Stimulated activated naive CD4-positive, alpha-beta T cell (primary cell): Measurements from ENCODE around the gene DAGLA.

ENCODE experiments used
- DNase-seq, 6 experiments: peaks; one replicate each; lab custom pipeline; 2025; lab: John Stamatoyannopoulos, UW

Gene DAGLA

DNA sequence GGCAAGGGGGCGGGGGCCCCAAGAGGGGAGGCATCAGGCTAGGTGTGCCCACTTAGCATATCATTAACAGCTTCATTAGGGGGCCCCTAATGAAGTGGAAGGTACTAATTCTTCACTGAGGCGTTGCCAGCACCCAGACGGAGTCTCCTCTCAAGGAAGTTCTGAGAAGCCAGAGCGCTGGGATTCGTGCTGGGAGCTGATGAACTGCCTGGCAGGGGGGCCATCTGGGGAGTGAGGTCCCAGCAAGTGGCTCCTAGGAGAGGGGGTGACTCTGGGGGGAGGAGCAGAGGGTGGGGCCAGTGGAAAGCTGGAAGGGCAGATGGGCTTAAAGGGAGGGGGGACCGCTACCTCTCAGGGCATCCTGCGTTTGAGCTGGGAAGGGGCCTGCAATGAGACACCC is 29.8 kb downstream of the DAGLA start:
- DNase-seq, result no peak

DNA sequence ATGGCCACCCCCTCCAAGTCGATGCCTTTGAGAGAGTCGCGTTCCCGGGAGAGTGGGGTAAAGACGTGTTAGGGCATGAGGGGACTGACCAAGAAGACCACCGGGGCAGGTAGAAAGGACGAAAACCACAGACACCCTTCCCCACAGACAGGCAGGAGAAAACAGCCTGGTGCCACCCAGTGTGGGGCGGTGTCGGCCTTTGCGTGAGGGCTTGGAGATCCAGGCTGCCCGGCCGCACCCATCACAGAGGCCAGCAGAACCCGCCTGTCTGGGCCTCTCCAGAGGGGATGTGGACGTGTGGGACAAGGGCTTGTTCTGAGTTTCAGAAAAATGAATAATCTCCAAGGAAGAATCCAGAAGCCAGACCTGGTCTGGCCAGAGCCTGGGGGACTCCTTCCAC is 30.8 kb downstream of the DAGLA start:
- no peak for DNase-seq

DNA sequence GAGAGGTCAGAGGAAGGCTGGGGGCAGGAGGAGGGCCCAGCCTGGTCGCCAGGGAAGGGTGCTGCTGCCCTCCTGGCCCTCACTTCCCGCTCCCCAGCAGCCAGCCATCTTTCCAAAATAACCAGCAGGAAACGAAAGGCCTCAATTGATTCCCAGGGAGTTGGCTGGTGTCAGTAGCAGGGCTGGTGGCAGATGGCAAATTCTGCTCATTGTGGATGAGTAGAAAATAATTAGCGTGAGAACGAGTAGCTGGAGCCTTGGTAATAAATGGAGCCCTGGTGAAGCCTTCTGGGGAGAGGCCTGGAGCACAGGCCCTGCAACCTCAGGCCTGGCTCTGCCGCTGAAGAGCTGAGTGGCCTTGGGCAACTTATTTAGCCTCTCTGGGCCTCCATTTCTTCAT is 31.3 kb downstream of the DAGLA start:
- DNase-seq, result no peak

DNA sequence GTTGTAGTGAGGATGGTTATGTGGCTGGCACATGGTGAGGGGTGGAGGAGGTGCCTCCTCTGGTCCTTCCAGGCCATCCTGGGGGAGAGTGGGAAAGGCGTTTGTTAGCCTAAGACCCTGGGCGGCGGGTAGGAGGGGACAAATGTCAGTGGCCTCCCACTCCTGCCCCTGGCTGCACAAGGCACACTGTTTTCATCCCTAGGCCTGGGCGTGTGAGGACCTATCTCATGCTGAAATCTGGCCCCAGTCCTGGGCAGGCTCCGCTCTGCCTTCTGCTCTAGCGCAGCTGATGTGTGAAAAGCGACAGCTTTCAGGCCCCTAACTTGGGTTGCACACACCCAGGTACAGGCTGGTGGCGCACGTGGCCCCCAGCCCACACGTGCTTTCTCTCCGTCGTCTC is 32.1 kb downstream of the DAGLA start:
- no peak for DNase-seq

DNA sequence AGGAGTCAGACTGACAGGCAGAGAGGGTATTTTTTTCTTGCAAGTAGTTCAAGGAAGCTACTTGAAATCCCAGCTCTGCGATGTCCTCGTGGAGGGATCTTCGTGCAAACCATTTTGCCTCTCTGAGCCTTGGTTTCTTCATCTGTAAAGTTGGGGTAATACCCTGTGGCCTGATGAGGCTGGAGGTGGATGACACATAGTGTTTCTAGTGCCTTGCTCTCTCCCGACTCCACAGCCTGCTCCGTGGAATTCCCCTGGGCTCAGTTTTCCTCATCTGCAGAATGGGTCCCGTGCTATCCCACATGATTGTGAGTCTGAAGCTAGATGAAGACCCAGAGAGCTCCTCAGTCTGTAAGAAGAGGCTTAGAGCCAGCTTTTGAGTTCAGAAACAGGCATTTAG is 32.7 kb downstream of the DAGLA start:
- DNase-seq, result no peak

DNA sequence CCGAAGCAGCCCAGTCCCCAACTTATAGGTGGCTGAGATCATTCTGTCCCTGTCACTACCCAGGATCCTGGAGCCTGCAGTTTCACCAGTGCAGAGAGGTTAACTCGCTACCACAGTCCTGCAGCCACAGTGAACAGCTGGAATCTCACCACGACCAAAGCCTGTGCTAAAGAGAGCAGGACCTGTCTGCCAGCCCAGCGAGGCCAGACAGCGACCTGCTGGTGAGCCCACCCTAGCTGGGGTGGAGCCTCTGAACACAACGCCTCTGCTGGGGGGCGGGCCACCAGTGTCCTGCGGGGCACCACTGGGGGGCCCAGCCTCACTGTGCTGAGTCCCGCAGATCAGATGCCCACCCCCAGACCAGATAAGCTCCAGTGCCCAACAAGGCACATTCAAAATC is 33.3 kb downstream of the DAGLA start:
- no peak for DNase-seq

DNA sequence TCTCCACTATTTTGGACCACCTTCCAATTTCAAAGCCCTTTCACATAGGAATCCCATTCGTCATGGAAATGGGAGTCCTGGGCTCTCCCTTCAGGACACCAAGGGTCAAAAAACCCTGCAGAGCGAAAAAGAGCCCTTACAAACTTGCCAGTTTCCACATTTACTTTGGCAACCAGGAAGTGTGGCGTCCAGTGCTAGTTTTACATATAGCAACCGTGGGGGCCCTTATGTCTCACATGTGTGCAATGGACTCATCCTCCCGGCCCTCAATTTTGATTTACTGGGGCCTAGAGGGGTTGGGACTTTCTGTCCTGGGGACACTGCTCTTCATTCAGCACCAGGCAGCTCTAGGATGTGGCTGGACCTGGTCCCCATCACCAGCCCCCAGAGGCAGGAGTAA is 33.7 kb downstream of the DAGLA start:
- no peak for DNase-seq

DNA sequence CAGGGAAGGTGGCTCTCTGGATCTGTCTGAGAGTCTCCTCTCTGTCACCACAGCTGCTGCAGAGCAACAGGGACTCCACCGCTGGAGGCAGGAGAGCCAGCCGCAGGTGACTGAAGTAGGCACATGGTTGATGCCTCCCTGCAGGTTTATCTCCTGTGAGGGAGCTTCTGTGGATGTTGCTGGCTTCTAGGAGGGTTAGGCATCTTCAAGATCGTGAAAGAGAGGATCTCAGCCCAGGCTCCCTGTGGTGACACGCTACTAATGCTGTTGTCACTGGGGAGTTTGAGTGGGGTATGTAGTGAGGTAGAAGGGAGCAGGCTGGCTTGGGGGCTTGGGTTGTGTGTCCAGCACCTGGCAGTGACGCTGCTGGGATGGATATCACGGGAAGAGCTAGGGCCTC is 34.1 kb downstream of the DAGLA start:
- DNase-seq, result no peak

DNA sequence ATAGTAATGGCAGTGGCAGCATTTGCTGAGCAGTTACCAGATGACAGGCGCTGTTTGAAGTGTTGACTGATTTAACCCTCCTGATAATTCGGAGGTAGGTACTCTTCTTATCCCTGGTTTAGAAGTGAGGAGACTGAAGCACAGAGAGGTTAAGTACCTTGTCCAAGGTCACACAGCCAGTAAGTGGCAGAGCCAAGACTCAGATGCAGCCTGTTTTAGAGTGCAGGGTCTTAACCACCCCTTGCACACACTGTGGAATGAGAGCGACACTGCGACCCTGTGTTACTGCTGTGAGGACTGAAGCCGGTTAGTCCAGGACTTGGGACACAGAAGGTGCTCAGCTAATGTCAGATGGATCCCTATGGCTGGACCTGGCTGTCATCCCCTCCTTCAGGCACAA is 34.7 kb downstream of the DAGLA start:
- DNase-seq, result no peak

DNA sequence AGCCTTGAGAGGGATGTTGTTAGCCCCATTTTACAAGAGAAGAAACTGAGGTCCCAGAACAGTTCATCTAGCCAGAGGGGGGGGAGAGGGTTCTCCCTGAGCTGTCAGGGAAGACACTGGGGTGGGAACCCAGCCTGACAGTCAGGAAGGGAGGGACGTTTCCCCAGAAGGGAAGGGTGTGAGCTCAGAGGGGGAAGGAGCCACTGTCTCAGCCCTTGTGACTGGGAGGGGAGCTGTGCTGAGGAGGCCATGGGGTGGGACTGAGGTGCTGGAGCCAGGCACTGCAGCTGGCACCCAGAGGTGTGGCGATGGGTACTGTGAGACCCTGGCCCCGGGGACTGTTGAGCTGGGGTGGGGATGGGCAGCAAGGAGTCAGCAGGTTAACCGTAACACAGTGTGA is 35.7 kb downstream of the DAGLA start:
- no peak for DNase-seq

DNA sequence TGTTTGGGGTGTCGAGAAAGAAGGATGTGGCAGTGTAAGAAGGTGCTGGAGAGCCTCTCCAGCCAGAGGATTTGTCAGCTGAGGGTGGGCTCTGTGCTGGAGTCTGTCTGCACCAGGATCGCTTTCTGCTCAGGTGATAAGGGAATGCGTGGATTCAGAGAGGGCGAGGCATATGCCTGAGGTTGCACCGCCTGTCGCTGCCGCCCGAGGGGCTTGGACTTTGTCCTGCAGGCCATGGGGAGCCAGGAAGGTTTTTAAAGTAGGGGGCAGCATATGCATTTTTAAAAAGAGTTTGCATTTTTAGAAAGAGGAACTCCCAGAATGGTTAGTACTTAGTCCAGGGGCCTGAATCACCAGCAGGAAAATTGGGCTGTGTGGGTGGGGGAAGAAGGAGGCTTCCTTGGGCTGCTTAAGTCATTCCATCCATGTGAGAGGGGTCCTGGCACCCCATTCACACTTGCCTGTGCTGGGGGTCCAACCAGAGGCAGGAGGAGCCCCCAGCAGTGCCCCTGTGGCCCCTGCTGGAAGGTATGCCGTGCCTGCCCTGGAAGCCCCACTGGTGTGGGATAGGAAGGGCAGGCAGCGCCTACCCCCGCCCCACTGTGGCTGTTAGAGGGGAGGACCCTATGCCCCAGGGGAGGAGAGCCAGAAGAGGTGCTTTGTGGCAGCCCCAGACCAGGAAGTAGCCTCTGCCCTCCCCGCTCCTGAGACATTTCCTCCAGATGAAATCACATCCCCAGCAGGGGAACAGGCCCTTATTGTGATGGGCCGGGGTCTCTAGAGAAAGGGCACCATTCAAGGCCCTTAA is 36.5 kb downstream of the DAGLA start:
- no peak for DNase-seq

DNA sequence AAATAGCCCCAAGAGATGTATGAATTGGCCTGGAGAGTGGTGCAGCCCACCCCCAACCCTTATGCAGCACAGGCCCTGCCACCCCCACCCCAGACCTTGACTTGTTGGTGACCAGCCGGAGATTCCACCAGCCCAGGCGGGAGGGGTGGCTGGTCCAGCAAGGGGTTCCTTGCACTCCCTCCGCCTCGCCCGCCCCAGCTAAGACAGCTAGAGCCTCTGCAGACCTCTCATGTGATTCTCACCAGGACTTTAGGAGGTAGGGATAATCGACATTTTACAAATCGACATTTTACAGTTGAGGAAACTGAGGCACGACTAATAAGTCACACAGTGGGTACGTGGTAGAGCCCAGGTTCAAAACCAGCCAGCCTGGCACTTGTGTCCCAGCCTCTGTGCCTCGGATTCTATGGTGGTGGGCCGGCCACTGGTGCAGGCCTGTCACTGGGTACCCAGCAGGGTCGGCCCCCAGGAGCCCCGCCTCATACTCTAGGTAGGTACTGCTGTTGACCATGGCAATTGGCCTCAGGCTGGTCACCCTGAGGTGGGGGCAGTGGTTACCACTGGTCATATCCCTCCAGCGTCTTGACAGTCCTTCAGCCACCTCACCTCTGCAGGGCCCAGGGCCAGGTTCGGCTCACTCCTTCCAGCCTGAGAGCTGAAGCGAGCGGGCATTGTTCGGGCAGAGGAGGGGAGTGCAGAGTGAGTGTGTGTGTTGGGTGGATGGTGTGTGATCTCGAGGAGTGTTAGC is 37.3 kb downstream of the DAGLA start:
- DNase-seq, result no peak

DNA sequence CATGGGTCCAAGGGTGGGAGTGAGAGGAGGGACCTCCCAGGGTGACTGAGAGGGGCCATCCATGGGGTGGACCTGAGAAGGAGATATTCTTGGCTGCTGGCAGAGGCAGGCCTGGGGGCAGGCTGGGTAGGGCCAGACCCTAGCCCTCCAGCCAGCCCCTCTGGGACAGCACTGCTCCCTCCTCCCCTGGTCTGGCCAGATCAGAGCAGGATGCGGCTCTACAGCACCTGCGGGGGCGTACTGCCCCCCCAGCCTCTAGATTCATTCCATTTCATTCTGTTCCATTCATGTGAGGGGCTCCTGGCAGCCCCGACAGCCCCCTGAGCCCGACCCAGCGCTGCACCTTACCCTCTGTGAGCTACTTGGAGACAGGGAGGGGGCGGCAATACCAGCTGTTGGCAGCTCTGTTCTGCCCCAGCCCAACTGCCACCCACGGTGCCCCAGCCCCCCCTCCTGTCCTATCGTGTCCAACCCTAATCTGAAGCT is 37.9 kb downstream of the DAGLA start:
- DNase-seq, result no peak

DNA sequence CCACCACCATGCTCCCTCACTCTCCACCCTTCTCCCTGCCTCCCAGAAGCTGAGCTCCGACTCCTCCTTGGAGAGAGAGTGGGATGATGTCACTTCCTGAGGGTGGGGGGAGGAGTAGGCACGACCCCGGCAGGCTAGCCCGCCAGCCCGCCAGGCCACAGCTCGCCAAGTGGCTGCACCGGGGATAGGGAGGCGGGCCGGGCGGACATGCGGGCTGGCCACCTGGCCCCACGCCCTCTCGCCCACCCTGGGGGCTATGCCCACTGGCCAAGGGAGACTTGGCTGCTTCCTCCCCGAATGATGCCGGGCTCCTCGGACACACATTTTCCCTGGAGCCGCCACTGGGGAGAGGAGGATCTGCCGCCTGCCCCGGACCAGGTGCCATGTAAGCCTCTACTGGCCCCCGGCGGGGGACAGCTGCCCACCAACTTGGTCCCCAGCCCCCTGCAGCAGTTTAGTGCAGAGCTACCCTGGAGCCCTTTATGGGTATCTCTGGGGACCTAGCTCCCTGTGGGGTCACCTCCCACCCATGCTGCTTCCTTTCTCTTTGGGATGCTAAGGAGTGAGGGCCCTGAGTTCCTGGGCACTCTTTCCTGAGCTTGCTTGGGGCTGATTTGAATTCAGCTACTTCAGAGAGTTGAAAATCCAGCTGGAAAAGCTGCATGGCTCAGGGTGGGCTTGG is 38.6 kb downstream of the DAGLA start:
- no peak for DNase-seq

DNA sequence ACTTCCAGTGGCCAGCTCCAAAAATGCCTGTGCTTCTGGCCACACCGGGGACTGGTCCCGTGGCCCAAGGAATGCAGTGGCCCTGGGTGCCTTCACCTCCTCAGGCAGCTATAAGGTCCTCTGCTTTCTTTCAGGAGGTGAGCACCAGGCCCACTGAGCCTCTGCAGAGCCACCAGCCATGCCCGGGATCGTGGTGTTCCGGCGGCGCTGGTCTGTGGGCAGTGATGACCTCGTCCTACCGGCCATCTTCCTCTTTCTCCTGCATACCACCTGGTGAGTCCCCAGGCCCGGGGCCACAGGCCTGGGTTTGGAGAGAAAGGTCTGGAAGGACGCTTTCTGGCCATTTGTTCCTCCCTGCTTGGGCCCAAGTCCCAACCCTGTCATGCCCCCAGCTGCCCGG is 39.8 kb downstream of the DAGLA start:
- no peak for DNase-seq

DNA sequence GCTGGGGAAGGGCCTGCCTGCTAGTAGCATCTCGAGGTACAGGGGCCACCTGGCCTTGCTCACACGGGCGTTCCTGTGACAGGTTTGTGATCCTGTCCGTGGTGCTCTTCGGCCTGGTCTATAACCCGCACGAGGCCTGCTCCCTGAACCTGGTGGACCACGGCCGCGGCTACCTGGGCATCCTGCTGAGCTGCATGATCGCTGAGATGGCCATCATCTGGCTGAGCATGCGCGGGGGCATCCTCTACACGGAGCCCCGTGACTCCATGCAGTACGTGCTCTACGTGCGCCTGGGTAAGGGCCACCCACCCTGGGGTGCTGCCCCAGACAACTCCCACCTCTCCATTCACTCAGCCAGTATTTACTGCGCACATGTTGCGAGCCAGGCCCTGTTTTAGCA is 40.4 kb downstream of the DAGLA start:
- no peak for DNase-seq

DNA sequence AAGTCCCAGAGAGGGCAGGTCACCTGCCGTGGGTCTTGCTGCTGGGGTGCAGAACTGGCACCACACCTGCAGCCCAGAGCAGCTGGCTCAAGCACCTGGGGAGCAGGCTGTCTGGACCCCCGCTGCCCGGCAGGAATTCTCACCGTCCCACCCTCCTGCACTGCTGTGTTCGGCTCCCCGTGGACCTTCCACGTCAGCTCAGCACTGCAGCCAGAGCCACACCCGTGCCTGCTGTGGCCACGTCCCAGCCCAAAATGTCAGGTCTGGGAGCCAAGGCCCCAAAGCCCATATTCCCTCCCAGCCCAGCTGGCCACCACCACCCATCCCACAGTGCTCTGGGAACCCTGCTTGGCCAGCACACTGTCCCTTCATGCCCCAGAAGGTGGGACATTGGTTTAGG is 44.2 kb downstream of the DAGLA start:
- no peak for DNase-seq

DNA sequence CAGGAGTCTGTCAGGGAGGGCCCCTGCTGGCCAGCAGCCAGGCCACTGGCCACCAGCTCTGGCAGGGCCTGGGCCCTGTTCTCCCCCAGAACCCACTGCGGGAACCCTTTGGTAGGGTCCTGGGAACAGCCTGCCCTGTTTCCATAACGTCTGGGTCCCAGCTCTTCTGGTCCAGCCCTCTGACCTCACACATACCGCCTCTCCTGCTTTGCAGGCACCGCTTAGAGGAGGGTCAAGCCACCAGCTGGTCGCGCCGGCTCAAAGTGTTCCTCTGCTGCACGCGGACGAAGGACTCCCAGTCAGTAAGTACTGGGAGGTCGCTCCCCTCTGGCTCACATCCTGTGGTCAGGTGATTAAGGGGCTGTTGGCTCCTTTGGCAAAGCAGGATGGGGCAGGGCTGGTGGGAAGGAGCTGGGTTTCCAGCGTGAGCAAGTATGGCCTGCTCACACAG is 45.6 kb downstream of the DAGLA start:
- DNase-seq, result no peak

DNA sequence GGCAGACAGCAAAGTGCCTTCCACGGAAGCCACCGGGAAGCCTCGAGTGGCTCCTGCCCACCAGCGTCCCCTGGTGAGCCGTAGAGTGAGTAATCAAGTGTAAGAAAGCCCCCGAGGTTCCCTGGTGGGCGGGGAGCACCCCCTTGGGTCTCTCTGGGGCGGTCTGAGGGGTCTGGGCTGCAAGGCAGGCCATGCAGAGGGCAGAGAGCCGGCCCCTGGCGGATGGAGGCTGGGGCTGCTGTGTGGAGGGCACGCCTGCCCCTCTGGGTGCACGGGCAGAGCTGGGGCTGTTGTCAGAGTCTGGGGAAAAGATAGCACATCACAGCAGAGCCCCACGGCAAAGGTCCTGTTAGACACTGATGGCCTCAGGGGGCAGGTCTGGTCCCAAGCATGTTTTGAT is 46.6 kb downstream of the DAGLA start:
- DNase-seq, result no peak

DNA sequence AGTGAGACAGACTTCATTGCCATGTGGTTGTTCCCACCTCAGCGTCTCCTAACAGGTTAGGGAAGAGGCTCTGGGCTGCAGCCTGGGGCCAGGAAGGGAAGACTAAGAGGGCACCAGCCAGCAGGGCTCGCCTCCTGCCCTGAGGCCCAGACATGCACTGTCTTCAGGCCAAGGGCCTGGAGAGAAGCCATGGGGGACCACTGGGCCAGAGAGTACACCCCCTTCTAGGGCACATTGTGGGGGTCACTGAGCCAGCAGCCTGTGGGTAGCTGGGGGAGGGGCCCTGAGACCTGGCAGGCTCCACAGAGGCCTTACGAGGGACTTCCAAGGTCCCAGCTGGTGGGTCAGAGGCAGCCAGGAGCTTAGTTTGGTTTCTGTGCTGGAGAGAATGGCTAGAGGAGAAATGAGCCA is 47.2 kb downstream of the DAGLA start:
- DNase-seq, result no peak

DNA sequence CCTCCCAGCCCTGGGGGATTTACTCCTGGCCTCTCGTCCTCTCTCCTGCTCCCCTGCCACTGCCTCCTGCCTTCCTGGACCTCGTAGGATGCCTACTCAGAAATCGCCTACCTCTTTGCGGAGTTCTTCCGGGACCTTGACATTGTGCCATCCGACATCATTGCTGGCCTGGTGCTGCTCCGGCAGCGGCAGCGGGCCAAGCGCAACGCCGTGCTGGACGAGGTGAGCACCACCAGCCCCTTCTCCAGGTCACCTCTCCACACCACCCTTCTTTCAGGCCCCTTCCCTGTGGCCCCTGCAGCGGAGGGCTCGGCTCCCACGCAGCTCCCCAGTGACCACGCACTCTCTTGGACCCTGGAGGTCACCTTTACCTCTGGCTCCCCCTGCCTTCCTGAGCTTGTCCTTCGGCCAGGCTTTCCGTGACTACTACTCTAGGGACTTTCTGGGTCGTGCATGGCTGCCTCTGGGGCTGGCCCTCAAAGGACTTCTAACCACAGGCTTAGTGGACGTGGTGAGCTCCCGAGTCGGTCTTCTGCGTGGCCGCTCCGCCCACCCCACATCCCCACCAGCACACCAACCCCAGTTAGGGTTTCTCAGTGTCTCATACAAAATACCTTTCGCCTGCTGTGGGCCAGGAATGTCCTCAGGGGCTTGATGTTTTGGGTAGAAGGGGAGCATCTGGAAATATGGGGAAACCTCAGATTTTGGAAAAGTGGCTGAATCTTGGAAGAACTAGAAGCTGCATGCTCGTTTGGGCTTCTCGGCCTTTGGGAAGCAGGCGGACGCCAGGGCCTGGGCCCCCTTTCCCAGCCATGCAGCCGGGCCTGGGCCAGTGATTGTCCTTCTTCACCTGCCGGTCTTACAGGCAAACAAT is 48.1 kb downstream of the DAGLA start:
- DNase-seq, result no peak

DNA sequence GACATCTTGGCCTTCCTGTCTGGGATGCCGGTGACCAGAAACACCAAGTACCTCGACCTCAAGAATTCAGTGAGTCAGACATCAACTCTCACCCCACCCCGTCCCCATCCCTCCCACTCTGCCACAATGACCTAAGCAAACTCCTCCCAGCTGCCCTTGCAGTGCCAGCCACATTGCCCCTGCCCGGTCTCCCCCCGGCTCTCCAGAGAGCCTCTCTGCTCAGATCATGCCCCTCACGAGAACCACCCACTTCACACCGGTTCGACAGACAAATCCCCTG is 48.7 kb downstream of the DAGLA start:
- DNase-seq, result no peak
